ENCODE measurements around the gene SH2B3.

- TF ChIP-seq CTCF (conservative IDR thresholded peaks at IDR 0.05; ENCODE audit: low read length) (no peak), EZH2phosphoT487 (IDR thresholded peaks at IDR 0.05; ENCODE audit: borderline replicate concordance, low read depth, low read length) (no peak)
These were observed 82.5 kb downstream of the SH2B3 start for GRCh38 chr12:111488271-111488670.
